ENCODE data around the gene RILPL1.

DNA sequence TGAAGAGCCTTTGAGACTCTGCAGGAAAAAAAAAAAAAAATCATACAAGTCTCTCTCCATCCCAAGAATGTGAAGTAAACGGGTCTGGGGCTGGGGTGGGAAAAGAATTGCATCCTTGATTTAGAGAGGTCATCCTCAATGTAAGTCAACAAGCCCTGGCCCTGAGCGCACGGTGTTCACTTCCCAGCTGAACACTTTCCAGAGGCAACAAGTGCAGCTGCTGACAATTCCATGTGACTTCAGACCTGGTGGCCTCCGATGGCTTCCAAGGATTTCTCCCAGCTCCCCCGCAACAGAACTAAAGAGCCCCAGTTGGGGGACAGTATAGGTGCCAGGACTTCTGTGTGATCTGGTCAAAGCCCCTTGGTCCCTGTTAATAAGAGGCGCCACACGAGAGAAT, 2.4 kb downstream of the RILPL1 start:
- no peak for TF ChIP-seq TAF1 (IDR thresholded peaks at IDR 0.05; ENCODE audit: low read depth, low read length)
- no peak for TF ChIP-seq POLR2A (IDR thresholded peaks at IDR 0.05; ENCODE audit: low read depth, low read length)
- no peak for TF ChIP-seq POLR2AphosphoS5 (IDR thresholded peaks at IDR 0.05; ENCODE audit: low read depth, low read length)
- TF ChIP-seq PAX5 (IDR thresholded peaks at IDR 0.05; ENCODE audit: insufficient read depth, low read length, severe bottlenecking), result no peak
- no peak for TF ChIP-seq POU2F2 (IDR thresholded peaks at IDR 0.05; ENCODE audit: low read depth, low read length)
